Activated CD4-positive, alpha-beta T cell treated with anti-CD3 and anti-CD28 coated beads, Interleukin-10, Interleukin-2, amounts not matched to agents 100 ng/mL and 50 ng/mL, durations not matched to agents 16 hours and 8 hours (primary cell): ENCODE results near the gene ZBED1.

Experiments
- DNase-seq: peaks from one replicate; pipeline ENCODE4 v3.0.0-alpha.2; 2020

Gene ZBED1

DNA sequence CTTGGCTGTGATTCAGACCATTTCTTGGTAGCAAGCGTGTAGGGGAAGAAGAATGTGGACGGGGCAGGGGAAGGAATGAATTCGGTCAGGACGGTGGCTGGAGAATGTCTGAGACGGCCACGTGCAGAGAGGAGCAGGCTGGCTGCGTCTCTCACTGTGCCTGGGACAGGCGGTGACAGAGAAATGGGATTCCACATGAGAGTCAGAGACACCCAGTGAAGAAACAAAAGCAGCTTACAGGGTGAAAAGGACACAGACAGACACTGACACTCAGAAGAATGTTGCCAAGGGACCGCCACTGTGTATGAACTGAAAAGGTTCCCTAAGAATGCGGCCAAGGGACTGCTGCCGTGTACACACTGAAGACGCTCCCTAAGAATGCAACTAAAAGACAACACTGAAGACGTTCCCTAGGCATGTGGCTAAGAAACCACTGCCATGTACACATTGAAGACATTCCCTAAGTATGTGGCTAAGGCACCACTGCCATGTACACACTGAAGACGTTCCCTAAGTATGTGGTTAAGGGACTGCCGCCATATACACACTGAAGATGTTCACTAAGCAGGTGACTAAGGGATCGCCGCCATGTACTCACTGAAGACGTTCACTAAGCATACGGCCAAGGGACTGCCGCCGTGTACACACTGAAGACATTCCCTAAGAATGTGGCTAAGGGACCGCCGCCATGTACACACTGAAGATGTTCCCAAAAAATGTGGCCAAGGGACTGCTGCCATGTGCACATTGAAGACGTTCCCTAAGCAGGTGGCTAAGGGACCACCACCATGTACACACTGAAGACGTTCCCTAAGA is 49.1 kb downstream of the ZBED1 start:
- DNase-seq = no peak

DNA sequence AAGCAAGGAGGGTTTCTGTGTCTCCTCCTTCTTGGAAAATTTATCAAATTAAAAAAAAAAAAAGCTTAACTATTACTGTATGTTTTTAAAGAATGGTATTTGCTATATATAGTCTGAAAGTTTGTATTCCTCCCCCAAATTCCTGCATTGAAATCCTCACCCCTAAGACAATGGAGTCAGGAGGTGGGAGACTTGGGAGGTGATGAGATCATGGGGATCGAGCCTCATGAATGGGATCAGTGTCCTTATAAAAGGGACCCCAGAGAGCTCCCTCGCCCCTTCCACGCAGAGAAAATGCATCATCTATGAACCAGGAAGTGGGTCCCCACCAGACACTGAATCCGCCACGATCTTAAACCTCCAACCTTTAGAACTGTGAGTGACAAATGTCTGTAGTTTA is 50.1 kb downstream of the ZBED1 start:
- DNase-seq = no peak

DNA sequence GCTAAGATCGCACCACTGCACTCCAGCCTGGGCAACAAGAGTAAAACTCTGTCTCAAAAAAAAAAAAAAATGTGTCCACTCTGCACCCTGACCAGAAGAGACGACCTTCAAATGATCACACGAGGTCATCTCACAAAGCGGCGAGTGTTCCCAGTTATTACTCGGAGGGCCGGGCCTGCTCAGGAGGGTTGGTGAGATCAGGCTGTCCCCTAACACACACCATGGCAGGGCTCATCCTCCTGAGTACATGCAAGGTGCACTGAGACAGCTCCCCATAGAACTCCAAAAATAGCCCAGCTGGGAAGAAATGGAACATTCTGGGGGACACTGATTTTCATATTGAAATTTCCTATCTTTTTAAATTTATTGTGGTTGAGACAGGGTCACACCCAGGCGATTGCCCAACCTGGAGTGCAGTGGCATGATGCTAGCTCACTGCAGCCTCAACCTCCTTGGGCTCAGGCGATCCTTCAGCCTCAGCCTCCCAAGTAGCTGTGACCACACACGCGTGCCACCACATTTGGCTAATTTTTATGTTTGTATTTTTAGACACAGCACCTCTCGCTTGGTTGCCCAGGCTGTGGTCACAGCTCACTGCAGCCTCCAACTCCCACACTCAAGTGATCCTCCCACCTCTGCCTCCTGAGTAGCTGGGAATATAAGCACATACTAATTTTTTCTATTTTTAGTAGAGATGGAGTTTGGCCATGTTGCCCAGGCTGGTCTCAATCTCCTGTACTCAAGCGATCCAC is 51.5 kb downstream of the ZBED1 start:
- DNase-seq = no peak

DNA sequence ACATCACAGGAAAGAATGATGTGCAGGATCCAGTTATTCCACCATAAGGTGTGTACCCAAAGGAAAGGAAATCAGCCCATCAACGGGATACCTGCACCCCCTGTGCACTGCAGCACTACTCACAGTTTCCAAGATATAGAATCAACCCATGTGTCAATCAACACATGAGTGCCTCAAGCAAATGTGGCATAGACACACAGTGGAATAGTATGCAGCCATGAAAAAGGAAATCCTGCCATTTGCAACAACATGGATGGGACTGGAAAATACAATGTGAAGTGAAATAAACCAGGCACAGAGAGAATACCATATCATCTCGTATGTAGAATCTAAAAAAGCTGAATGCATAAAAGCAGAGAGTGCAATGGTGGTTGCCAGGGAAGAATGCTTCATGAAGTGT is 53.3 kb downstream of the ZBED1 start:
- DNase-seq = no peak

DNA sequence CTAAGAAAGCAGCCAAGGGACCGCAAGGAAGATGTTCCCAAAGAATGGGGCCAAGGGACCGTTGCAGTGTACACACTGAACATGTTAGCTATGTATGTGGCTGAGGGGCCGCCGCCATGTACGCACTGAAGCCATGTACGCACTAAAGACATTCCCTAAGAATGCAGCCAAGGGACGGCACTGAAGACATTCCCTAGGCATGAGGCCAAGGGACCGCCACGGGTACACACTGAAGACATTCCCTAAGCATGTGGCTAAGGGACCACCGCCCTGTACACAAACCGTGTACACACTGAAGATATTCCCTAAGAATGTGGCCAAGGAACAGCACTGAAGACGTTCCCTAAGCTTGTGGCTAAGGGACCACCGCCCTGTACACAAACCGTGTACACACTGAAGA is 54.0 kb downstream of the ZBED1 start:
- DNase-seq = no peak

DNA sequence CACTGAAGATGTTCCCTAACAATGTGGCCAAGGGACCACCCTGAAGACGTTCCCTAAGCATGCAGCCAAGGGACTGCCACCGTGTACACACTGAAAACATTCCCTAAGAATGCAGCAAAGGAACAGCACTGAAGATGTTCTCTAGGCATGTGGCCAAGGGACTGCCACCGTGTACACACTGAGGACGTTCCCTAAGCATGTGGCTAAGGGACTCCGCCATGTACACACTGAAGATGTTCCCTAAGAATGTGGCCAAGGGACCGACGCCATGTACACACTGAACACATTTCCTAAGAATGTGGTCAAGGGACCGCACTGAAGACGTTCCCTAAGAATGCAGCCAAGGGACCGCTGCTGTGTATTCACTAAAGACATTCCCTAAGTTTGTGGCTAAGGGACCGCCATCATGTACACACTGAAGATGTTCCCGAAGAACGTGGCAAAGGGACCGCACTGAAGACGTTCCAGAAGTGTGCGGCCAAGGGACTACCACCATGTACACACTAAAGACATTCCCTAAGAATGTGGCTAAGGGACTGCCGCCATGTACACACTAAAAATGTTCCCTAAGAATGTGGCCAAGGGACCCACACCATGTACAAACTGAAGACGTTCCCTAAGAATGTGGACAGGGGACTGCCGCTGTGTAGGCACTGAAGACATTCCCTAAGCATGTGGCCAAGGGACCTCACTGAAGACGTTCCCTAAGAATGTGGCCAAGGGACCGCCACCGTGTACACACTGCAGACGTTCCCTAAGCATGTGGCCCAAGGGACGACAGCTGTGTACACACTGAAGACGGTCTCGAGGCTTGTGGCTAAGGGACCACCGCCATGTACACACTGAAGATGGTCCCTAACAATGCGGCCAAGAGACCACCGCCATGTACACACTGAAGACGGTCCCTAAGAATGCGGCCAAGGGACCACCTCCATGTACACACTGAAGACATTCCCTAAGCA is 54.8 kb downstream of the ZBED1 start:
- no peak for DNase-seq

DNA sequence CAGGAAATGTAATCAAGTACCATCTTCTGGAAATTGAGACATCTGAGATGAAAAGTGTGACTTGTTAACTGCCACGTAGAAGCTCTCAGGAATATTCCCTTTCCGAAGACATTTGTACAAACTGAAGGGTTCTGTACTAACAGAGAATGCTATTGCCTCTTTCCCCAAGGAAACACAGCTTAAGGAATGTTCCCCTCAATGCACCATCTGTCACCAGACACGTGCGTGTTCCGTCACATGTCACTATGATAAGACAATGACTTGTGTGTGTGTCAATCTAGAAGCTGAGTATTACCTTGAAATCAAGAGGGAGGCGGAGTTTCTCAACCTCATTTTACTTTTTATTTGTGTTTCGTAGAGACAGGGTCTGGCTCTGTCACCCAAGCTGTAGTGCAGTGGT is 58.1 kb downstream of the ZBED1 start:
- no peak for DNase-seq

DNA sequence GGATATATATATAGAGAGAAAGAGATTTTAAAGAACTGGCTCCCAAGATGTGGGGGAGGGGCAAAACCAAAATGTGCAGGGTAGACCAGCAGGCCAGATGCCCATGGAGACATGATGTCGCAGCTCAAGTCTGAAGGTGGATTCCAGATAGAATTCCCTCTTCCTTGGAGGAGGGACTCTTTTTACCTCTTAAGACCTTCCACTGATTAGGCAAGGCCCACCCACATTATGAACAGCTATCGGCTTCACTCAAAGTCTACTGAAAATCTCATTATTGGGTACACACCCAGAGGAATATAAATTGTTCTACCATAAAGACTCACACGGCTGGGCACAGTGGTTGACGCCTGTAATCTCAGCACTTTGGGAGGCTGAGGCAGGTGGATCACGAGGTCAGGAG is 59.3 kb downstream of the ZBED1 start:
- no peak for DNase-seq

DNA sequence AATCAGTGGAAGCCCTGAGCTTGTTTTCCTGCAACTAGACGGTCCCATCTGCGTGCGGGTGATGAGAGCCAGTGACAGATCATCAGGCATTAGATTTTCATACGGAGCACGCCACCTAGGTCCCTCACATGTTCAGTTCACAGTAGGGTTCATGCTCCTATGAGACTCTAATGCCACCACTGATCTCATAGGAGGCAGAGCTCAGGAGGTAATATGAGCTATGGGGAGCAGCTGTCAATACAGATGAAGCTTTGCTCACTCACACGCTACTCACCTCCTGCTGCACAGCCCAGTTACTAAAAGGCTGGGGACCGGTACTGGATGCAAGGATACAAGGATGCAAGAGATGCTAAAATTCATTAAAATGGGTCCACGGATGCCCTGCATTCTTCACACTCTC is 61.2 kb downstream of the ZBED1 start:
- no peak for DNase-seq
